Lower leg skin (tissue), 4 donors: ENCODE data around the gene GNG8. TPM values are rescaled to one million over a fixed set of nuclear protein-coding genes. Genes with fewer than 3 reads are reported as not detected.

ENCODE experiments used
- DNase-seq, 2 donors: peaks; one replicate each; pipeline ENCODE4 v3.0.0-alpha.2; 2019; ENCODE audit warnings: low spot score in 2 of 2
- H3K4me3 ChIP-seq: fragments of 200-600 bp; sonication (generic); 2 replicates; pipeline ENCODE4 v1.5.1; 2017; ENCODE audit warnings: mild to moderate bottlenecking, low read depth; ENCODE audit not compliant: poor library complexity, severe bottlenecking
- POLR2A ChIP-seq, 2 donors: fragments of 450-650 bp; IDR thresholded peaks; one replicate each; pipeline ENCODE4 v1.6.1; 2016 to 2017; ENCODE audit warnings: antibody characterized with exemption in 2 of 2, mild to moderate bottlenecking in 1 of 2, moderate library complexity in 1 of 2
- WGBS, 2 donors: methylation state at CpG; one replicate each; pipeline ENCODE4 v1.1.5; 2018; 5-methylcytosine and 5-hydroxymethylcytosine counted together
- intact Hi-C: fragments of 100-400 bp; cut with DNase I; formaldehyde crosslinking; loops from one replicate; pipeline ENCODE4 v1.15.0; 2023; ENCODE audit warnings: low total_unique reads
- total RNA-seq, 4 donors: library from RNA; depleted of rRNA; stranded (reverse); fragments of >200 nt; gene quantifications; one replicate each; pipeline ENCODE4 v1.1.0, GENCODE V29; 2016
- TF ChIP-seq, protein P1 (sequence below), 3 donors: fragments of 450-650 bp; IDR thresholded peaks; one replicate each; pipeline ENCODE4 v1.5.1; 2016; ENCODE audit warnings: antibody characterized with exemption in 3 of 3, mild to moderate bottlenecking in 3 of 3, moderate library complexity in 2 of 3

Gene GNG8
- total RNA-seq, 4 donors from 2014 or later, result not detected

- intact Hi-C loops, result no loop called here
- no peak for TF ChIP-seq POLR2A (IDR thresholded peaks at IDR 0.05)
- no peak overlapping the region for H3K4me3 ChIP-seq
- WGBS, 2 donors, result 43 to 44% methylated on average over 61 to 72 of the region's 144 CpGs
- DNase-seq, result no peak
Measured at GRCh38 chr19:46648961-46649960, 13.3 kb upstream of the GNG8 start.

DNA sequence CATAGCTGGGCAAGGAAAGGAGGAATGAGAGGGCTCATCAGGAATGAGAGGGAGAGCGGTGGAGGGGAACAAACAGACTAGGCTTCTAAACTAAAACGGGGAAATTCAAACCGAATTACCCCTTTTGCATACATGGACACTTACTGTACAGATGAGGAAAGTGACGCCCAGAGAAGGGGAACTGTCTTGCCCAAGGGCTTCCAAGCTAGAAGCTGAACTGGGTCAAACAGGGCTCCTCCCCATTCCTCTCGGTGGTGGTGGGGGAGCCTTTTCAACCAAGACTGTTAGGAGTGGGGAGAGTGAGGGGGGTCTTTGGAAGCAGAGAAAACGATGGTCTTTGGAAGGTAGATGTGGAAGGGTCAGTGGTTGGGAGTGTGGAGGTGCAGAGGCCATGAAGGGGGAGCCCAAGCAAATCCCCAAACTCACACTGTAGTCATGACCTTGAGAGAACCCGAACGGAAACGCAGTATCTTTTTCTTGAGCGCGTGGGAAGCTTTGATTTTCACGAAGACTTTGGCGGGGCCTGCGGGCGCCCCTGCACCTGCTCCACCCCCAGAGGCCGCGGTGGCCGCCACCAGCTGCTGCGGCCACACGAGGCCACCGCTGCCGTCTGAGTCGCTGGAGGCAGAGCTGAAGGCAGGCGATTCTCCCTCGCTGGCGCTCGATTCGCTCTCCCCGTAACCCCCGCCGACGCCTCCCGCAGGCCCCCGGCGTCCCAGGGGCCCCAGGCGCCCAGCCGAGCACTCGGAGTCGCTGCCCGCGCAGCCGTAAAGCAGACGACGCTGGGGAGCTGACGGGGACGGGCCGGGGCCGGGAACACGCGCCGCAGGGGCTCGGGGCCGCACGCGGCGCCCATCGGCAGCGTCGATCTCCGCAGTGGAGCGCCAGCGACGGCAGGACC lies 12.3 kb upstream of the GNG8 start:
- WGBS, 2 donors, result 41 to 56% methylated on average over 25 to 32 of the region's 63 CpGs
- no peak for TF ChIP-seq POLR2A (IDR thresholded peaks at IDR 0.05)
- no peak overlapping the region for H3K4me3 ChIP-seq
- DNase-seq, result no peak
- intact Hi-C loops, result no loop called here

DNA sequence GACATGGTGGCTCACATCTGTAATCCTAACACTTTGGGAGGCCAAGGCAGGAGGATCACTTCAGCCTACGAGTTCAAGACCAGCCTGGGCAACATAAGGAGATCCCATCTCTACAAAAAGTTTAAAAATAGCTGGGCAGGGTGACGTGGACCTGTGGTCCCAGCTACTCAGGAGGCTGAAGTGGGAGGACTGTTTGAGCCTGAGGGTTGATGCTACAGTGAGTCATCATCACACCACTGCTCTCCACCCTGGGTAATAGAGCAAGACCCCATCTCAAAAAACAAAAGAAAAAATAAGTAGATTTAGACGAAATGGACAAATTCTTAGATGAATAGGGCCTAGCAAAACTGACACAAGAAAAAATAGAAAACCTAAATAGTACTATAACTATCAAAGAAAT lies 10.4 kb upstream of the GNG8 start:
- no peak overlapping the region for H3K4me3 ChIP-seq
- TF ChIP-seq, protein P1, sequence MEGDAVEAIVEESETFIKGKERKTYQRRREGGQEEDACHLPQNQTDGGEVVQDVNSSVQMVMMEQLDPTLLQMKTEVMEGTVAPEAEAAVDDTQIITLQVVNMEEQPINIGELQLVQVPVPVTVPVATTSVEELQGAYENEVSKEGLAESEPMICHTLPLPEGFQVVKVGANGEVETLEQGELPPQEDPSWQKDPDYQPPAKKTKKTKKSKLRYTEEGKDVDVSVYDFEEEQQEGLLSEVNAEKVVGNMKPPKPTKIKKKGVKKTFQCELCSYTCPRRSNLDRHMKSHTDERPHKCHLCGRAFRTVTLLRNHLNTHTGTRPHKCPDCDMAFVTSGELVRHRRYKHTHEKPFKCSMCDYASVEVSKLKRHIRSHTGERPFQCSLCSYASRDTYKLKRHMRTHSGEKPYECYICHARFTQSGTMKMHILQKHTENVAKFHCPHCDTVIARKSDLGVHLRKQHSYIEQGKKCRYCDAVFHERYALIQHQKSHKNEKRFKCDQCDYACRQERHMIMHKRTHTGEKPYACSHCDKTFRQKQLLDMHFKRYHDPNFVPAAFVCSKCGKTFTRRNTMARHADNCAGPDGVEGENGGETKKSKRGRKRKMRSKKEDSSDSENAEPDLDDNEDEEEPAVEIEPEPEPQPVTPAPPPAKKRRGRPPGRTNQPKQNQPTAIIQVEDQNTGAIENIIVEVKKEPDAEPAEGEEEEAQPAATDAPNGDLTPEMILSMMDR (IDR thresholded peaks at IDR 0.05), result no peak
- no peak for TF ChIP-seq POLR2A (IDR thresholded peaks at IDR 0.05)
- intact Hi-C loops, result no loop called here
- 81 to 85% methylated on average over 3 of the region's 3 CpGs for WGBS, 2 donors
- no peak for DNase-seq

- H3K4me3 ChIP-seq, result no peak overlapping the region
- TF ChIP-seq, protein P1 (IDR thresholded peaks at IDR 0.05), result no peak
- TF ChIP-seq POLR2A (IDR thresholded peaks at IDR 0.05), result no peak
- intact Hi-C loops, result no loop called here
- no peak for DNase-seq
- WGBS, 2 donors, result 53 to 54% methylated on average over 3 of the region's 3 CpGs
Measured at GRCh38 chr19:46644720-46645119, 8.7 kb upstream of the GNG8 start.

- WGBS, 2 donors, result 86 to 88% methylated on average over 2 of the region's 2 CpGs
- TF ChIP-seq POLR2A (IDR thresholded peaks at IDR 0.05), result no peak
- TF ChIP-seq, protein P1 (IDR thresholded peaks at IDR 0.05), result no peak
- H3K4me3 ChIP-seq, result no peak overlapping the region
- intact Hi-C loops, result no loop called here
- DNase-seq, result no peak
Measured at GRCh38 chr19:46640656-46641055, 4.7 kb upstream of the GNG8 start.

- no peak for DNase-seq
- 7 to 16% methylated on average over 23 to 49 of the region's 49 CpGs for WGBS, 2 donors
- H3K4me3 ChIP-seq, result peak overlapping the region; percentile 17
Measured at GRCh38 chr19:46639358-46640182, 3.6 kb upstream of the GNG8 start.

More at GRCh38 chr19:46639358-46640182, 3.6 kb upstream of the GNG8 start:
- intact Hi-C loops, result no loop called here
- TF ChIP-seq, protein P1 (IDR thresholded peaks at IDR 0.05), result no peak
- TF ChIP-seq POLR2A (IDR thresholded peaks at IDR 0.05), result no peak
